HTERT RPE-1 (cell line): ENCODE results near the gene CCDC177.

Source experiments
- in situ Hi-C: fragments of 300-500 bp; cut with MboI; formaldehyde crosslinking; loops from 4 replicates; pipeline ENCODE4 v1.14.3; 2020; ENCODE audit warnings: low sequenced_read_pairs

Gene CCDC177

DNA sequence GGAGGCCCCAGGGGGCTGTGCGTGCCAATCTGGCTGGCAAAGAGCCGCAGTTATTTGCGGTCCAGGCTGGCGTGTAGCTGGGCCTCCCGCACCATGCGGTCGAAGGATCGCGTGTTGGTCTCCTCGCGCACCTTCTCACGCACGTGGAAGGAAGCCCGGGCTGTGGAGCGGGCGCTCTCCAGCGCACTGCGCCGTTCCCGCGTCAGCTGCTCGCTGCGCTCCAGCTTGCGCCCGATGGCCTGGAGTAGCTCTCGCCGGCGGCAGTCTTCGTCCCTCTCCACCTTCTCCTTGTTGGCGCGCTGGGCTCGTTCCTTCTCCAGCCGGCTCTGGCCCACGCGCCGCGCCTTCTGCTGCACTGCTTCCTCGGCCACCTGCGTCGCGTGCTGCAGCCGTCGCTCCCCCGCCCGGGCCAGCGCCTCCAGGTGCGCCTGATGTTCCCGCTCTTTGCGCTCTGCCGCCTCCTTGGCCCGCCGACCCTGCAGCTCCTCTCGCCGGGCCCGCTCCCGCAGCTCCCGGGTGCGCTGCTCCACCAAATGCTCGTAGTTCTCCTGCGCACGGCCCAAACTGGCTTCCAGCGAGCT, 3.1 kb downstream of the CCDC177 start:
- in situ Hi-C loops = no loop called here

- in situ Hi-C loops = no loop called here
These were observed 3.8 kb downstream of the CCDC177 start for GRCh38 chr14:69570836-69571330.

GRCh38 chr14:69569859-69570258, 4.8 kb downstream of the CCDC177 start:
- in situ Hi-C loops = no loop called here

GRCh38 chr14:69567563-69567962, 7.1 kb downstream of the CCDC177 start:
- in situ Hi-C loops = no loop called here

DNA sequence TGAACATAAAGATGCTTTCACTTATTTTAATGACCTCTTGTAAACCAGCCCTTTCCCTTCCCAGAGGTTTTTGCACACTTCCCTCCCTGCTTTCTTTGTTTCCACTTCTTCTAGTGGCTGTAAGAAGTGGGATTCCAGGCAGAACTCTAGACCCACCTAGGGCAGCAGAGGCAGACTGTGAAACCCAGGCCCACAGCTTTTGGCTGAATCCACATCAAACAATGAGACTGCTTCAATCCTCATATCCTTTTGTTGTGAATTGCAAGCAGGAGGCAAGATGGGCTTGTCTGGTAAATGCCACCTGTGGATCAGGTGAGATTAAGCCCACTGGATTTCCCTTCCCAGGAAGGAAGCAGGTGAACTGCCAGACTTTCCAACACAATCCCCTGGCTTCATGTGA, 12.8 kb downstream of the CCDC177 start:
- in situ Hi-C loops = no loop called here

- in situ Hi-C loops = no loop called here
These were observed 13.8 kb downstream of the CCDC177 start for GRCh38 chr14:69560826-69561225.

DNA sequence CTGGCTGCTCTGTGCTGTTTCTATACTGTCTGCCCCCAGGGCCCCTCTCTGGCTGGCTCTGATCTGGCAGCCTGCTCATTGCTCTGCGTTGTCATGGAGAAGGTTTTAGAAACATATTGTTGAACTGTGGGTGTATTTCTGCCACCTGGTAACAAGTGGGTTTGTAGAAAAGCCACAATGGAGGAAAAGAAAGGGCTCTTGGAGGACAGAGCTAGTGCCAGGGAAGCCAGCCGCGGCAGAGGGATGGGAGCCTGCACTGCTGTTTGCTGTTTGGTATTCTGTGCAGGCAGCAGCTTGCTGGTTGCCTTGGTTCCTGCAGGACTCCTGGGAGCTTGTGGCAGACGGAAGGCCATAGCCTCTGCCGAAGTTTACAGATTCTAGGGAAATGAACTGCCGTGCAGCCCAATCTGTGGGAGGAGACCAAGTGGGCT, 15.1 kb downstream of the CCDC177 start:
- in situ Hi-C loops = no loop called here

GRCh38 chr14:69558774-69559173, 15.9 kb downstream of the CCDC177 start:
- in situ Hi-C loops = no loop called here

DNA sequence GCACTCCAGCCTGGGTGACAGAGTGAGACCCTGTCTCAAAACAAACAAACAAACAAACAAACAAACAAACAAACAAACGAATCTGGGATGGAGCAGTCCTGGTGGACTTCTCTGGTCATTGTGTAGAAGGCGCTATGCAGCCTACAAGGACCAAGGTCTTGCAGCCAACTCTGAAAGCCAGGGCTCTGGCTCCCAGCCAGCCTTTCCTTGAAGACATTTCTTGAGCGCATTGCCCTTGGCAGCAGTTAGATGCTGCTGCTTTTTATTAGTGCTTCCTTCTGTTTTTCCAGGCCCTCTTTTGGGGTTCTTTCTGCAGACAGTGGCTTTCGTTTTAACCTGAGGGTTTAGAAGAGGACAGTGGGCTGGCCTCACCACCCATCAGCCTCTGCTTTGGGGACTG, 20.2 kb downstream of the CCDC177 start:
- in situ Hi-C loops = no loop called here

- in situ Hi-C loops = no loop called here
These were observed 21.4 kb downstream of the CCDC177 start for GRCh38 chr14:69553252-69553651.

GRCh38 chr14:69551511-69551910, 23.2 kb downstream of the CCDC177 start:
- in situ Hi-C loops = no loop called here

GRCh38 chr14:69548566-69548965, 26.1 kb downstream of the CCDC177 start:
- in situ Hi-C loops = no loop called here

- in situ Hi-C loops = no loop called here
These were observed 26.8 kb downstream of the CCDC177 start for GRCh38 chr14:69547701-69548348.

DNA sequence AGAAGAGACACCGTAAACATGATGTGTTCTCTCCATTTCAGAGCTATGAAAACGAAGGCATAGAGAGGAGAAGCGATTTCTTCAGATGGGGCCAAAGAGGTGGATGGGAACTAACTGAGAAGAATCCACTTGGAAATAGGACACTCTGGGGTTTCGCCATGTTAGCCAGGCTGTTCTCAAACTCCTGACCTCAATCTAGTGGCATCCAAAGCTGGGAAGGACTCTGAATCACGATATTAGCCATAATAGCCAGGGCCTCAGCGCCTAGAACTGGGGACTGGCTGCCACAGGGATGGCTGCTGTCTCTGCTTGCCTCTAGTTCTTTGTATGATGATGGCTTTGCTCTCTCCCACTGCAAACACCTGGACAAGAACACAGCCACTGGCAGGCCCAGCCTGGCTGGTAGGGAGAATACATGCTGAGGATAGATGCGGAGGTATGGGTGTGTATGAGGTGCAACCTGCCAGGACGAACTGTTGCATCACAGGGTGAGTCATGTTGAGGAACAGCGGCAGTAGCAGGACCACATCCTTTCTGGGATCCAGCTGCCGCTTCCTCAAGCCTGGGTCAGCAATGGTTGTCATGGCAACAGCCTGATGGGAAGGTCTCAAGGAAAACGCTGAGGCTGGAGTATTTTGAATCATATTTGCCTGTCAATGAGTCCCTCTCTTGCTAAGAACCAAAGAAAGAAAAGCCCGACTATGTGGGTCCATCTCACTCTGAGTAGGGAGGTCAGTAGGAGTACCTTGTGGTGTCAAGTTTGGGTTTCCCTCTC, 31.1 kb downstream of the CCDC177 start:
- in situ Hi-C loops = no loop called here

DNA sequence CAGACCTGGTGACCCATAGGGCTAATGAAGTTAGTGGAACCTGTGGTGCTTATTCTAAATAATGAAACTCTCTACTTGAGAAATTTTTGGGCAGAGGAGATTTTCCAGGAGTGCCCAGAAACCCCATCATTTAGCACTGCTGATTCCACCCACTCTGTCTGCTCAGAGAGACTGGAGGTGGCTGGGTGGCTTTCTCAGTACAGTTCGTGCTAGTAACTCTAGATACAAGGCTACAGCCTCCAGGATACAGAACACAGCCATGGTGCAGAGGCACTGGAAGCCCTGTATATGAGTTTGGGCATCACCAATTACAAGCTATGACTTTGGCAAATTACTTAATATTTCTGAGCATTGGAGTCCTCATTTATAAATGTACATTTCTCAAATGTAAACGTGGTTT, 32.4 kb downstream of the CCDC177 start:
- in situ Hi-C loops = no loop called here

DNA sequence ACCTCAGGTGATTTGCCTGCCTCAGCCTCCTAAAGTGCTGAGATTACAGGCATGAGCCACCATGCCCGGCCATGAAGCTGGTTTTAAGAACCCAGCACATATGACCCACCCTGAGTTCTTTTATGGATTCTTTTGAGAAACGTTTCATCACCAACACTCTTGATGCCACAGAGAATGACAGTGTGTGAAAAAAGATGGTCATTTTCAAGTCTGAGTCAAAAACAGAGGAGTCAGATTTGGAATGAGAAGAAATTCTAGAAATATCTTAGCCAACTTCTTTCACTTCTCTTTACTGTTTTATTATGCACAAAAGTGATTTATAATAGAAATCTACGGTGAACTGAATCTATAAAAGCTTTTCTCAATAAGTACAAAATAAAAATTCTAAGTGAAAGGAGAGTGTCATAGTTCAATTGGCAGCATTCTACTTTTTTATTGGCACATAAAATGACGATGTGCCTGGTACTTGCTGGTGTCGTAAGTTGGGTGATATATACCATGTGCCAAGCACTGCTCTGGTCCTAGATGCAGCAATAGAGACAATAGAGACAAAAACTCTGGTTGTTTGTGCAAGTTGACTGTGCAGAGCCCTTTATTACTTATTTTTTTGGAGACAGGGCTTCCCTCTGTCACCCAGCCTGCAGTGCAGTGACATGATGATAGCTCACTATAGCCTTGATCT, 33.9 kb downstream of the CCDC177 start:
- in situ Hi-C loops = no loop called here

- in situ Hi-C loops = no loop called here
These were observed 34.9 kb downstream of the CCDC177 start for GRCh38 chr14:69539631-69540410.

DNA sequence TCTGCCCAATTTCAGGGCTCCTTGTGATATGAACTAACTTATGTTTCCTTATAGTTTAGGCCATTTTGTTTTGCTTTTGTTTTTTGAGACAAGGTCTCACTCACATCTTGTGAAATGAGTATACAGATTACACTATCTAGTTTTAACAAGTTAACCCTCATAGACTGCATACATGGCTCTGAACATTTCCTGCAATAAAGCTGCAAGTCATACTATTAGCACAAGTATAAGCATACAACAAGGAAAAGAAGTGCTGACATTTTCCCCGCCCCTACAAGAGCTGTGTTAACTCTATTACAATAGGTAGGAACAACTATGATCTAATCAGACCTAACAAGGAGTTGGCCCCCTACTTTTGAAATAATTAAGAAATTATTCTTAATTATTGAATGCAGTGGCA, 35.9 kb downstream of the CCDC177 start:
- in situ Hi-C loops = no loop called here

GRCh38 chr14:69537900-69538299, 36.8 kb downstream of the CCDC177 start:
- in situ Hi-C loops = no loop called here

DNA sequence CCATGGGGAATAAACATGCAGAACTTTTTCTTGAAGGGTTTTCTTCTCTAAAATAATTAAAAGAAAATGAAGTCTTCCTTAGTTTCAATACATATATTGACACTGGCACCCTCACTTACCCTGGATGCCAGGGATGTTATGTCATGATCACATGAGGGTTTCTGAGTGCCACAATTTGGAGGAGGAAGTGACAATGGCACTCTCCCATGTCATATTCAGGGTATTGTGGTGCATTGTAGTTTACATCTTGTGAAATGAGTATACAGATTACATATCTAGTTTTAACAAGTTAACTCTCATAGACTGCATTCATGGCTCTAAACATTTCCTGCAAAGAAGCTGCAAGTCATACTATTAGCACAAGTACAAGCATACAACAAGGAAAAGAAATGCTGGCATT, 37.7 kb downstream of the CCDC177 start:
- in situ Hi-C loops = no loop called here
